ENCODE measurements around the gene NCKAP1.

- TF ChIP-seq CTCF (IDR thresholded peaks at IDR 0.05) (no peak), POLR2A (IDR thresholded peaks at IDR 0.05) (no peak)
These were observed 174.6 kb downstream of the NCKAP1 start for GRCh38 chr2:182863642-182864041.

Measured in body of pancreas (tissue), 4 donors.